ENCODE results near the gene ZNF511. TPM values are rescaled to one million over a fixed set of nuclear protein-coding genes. Genes with fewer than 3 reads are reported as not detected.

ZNF511 gene
- total RNA-seq, 1 experiment from 2014 or later, result 44.7 TPM

DNA sequence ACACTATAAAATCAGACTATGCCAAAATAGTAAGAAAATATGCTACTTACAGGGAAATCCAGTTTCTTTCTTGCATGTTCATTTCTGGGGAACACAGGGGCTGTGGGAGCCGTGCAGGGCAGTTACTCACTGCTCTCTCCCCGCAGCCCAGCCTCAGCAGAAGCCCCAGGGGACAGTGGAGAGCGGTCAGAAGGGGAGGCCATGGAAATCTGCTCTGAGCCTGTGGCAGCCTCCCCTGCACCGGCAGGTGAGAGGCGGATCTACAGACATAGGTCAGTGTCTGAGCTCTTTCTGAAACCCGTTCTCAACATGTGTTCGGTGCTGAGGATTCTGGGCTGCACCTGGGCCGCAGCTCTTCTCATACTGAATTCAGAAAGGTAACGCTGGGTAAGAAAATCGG, 2.9 kb downstream of the ZNF511 start:
- Histone ChIP-seq H3K4me3 (no peak overlapping the region), H3K4me1 (replicated peaks; ENCODE audit: insufficient read depth) (peaks cover 11% of the 10 kb centered on the region), H3K27ac (no peak overlapping the region), H3K27me3 (ENCODE audit: insufficient read depth, low read depth) (no peaks in the 10 kb centered on the region), H3K4me2 (no peak overlapping the region), H3K36me3 (ENCODE audit: low read depth) (no peaks in the 10 kb centered on the region), H3K9me2 (ENCODE audit: insufficient read depth) (no peaks in the 10 kb centered on the region), H3F3A (ENCODE audit: insufficient read depth, low read depth) (no peaks in the 10 kb centered on the region), H3K79me2 (ENCODE audit: low read depth) (peaks cover 19% of the 10 kb centered on the region), H3K9me3 (ENCODE audit: insufficient read depth, low read depth) (no peaks in the 10 kb centered on the region), H2AFZ (no peak overlapping the region), H4K20me1 (ENCODE audit: insufficient read depth) (peaks cover 8% of the 10 kb centered on the region)
- BruUV-seq (replicated peaks), result no TSS peak
- no peak for DNase-seq
- intact Hi-C loops (cut with micrococcal nuclease; ENCODE audit: unreplicated experiment), result no loop called here
- ChIA-PET POLR2A (ENCODE audit: unreplicated experiment) (no interaction called here), CTCF (no interaction called here)
- TF ChIP-seq EZH2 (IDR thresholded peaks at IDR 0.05; ENCODE audit: low read depth), result no peak
- TF ChIP-seq, protein P1, sequence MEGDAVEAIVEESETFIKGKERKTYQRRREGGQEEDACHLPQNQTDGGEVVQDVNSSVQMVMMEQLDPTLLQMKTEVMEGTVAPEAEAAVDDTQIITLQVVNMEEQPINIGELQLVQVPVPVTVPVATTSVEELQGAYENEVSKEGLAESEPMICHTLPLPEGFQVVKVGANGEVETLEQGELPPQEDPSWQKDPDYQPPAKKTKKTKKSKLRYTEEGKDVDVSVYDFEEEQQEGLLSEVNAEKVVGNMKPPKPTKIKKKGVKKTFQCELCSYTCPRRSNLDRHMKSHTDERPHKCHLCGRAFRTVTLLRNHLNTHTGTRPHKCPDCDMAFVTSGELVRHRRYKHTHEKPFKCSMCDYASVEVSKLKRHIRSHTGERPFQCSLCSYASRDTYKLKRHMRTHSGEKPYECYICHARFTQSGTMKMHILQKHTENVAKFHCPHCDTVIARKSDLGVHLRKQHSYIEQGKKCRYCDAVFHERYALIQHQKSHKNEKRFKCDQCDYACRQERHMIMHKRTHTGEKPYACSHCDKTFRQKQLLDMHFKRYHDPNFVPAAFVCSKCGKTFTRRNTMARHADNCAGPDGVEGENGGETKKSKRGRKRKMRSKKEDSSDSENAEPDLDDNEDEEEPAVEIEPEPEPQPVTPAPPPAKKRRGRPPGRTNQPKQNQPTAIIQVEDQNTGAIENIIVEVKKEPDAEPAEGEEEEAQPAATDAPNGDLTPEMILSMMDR (conservative IDR thresholded peaks at IDR 0.05), result no peak

DNA sequence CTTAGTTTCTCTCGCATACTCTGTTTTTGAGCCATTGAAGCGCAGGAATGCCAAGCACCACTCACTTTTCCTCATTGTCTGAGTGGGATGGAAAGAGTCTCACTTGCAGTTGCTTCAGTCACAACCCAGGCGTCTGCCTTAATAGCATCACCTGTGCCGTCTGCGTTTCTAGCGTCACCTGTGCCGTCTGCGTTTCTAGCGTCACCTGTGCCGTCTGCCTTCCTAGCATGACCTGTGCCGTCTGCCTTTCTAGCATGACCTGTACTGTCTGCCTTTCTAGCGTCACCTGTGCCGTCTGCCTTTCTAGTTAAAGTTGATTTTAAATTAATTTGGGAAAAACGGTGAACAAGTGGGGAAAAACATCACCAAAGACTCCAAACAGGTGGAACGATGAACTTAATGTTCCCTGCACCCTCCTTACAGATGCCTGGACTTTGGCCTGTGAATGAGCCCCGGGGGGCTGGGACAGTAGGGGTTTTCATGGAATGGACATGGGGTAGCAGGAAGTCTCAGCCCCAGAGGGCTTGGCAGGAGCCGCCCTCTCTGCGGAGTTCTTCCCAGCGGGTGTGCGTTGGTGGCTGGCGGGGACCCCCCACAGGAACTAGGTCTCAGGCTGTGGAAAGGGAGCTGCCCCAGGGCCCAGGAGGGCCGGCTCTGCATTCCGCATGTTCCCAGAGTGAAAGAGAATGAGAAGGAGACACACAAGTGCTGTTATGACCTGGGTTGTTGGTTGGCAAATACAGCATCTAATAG, 3.5 kb downstream of the ZNF511 start:
- Histone ChIP-seq H2AFZ (no peak overlapping the region), H3K4me3 (no peak overlapping the region), H3K9me2 (ENCODE audit: insufficient read depth) (no peaks in the 10 kb centered on the region), H3F3A (ENCODE audit: insufficient read depth, low read depth) (no peaks in the 10 kb centered on the region), H3K4me2 (no peak overlapping the region), H3K9me3 (ENCODE audit: insufficient read depth, low read depth) (no peaks in the 10 kb centered on the region), H3K27ac (no peak overlapping the region), H3K27me3 (ENCODE audit: insufficient read depth, low read depth) (no peaks in the 10 kb centered on the region), H3K36me3 (ENCODE audit: low read depth) (no peaks in the 10 kb centered on the region), H4K20me1 (ENCODE audit: insufficient read depth) (peaks cover 4% of the 10 kb centered on the region), H3K4me1 (replicated peaks; ENCODE audit: insufficient read depth) (peaks cover 9% of the 10 kb centered on the region), H3K79me2 (ENCODE audit: low read depth) (peaks cover 12% of the 10 kb centered on the region)
- TF ChIP-seq EZH2 (IDR thresholded peaks at IDR 0.05; ENCODE audit: low read depth), result no peak
- TF ChIP-seq, protein P1 (conservative IDR thresholded peaks at IDR 0.05), result no peak
- DNase-seq, result no peak
- no TSS peak for BruUV-seq (replicated peaks)
- ChIA-PET CTCF (no interaction called here), POLR2A (ENCODE audit: unreplicated experiment) (no interaction called here)
- intact Hi-C loops (cut with micrococcal nuclease; ENCODE audit: unreplicated experiment), result no loop called here

DNA sequence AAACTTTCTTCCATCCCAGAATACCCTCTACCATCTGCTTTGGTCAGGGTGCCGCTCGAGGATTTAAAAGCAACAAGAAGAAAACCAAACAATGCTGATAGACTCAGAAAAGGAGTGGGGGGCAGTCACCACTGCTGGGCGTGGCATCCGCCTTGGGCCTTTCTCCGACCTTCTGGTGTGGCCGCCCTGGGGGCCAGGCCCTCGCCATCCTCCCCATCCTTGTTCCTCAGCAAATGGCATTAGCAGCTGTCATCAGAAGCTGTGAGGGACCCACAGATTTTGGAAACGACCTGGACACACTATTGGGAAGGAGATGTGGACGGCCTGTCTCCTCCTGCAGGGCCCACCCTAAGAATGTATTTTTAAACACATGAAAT, 4.0 kb downstream of the ZNF511 start:
- TF ChIP-seq EZH2 (IDR thresholded peaks at IDR 0.05; ENCODE audit: low read depth), result no peak
- TF ChIP-seq, protein P1 (conservative IDR thresholded peaks at IDR 0.05), result no peak
- POLR2A ChIA-PET (ENCODE audit: unreplicated experiment), result no interaction called here
- intact Hi-C loops (cut with micrococcal nuclease; ENCODE audit: unreplicated experiment), result no loop called here
- Histone ChIP-seq H3F3A (ENCODE audit: insufficient read depth, low read depth) (no peaks in the 10 kb centered on the region), H3K4me3 (no peak overlapping the region), H3K4me1 (replicated peaks; ENCODE audit: insufficient read depth) (0 out of 2 replicates have a peak, but pooled peaks cover 4% of the 10 kb centered on the region), H3K36me3 (ENCODE audit: low read depth) (no peaks in the 10 kb centered on the region), H3K4me2 (no peak overlapping the region), H2AFZ (no peak overlapping the region), H4K20me1 (ENCODE audit: insufficient read depth) (no peaks in the 10 kb centered on the region; the same call in 1 of the 2 replicates), H3K9me2 (ENCODE audit: insufficient read depth) (no peaks in the 10 kb centered on the region), H3K79me2 (ENCODE audit: low read depth) (peaks cover 7% of the 10 kb centered on the region), H3K27ac (no peak overlapping the region), H3K9me3 (ENCODE audit: insufficient read depth, low read depth) (no peaks in the 10 kb centered on the region), H3K27me3 (ENCODE audit: insufficient read depth, low read depth) (no peaks in the 10 kb centered on the region)
- CTCF ChIA-PET, result no interaction called here
- DNase-seq, result no peak
- no TSS peak for BruUV-seq (replicated peaks)
